Hepatocyte (in vitro differentiated cells): Measurements from ENCODE around the gene PTCD2.

Experiments
- EZH2 ChIP-seq: fragments of 200-600 bp; sonication (generic); IDR thresholded peaks from 2 replicates; pipeline ENCODE4 v1.6.1; 2016; ENCODE audit warnings: antibody characterized with exemption, mild to moderate bottlenecking, borderline replicate concordance
- TF ChIP-seq, protein P1 (sequence below): fragments of 200-600 bp; sonication (generic); IDR thresholded peaks from 2 replicates; pipeline ENCODE4 v1.5.1; 2016; ENCODE audit warnings: antibody characterized with exemption, mild to moderate bottlenecking; ENCODE audit not compliant: poor library complexity

DNA sequence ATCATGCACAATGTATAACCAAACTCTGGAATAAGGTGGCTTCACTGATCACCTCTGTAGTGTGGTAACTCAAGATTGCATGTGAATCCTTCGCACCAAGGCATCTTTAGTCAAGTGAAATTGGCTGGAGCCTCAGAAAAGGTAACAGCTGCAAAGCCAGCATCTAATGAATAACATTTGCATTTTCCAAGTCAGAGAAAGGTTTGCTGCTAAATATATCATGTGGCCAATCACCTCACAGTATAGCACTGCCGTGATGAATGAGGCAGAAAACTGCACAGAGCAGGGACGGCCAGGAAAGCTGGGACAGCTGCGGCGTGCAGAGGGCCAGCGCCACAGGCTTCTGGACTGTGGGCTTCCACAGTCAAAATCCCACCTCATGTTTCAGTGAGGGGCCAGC lies 18.6 kb upstream of the PTCD2 start:
- TF ChIP-seq EZH2, result no peak
- TF ChIP-seq, protein P1, sequence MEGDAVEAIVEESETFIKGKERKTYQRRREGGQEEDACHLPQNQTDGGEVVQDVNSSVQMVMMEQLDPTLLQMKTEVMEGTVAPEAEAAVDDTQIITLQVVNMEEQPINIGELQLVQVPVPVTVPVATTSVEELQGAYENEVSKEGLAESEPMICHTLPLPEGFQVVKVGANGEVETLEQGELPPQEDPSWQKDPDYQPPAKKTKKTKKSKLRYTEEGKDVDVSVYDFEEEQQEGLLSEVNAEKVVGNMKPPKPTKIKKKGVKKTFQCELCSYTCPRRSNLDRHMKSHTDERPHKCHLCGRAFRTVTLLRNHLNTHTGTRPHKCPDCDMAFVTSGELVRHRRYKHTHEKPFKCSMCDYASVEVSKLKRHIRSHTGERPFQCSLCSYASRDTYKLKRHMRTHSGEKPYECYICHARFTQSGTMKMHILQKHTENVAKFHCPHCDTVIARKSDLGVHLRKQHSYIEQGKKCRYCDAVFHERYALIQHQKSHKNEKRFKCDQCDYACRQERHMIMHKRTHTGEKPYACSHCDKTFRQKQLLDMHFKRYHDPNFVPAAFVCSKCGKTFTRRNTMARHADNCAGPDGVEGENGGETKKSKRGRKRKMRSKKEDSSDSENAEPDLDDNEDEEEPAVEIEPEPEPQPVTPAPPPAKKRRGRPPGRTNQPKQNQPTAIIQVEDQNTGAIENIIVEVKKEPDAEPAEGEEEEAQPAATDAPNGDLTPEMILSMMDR, result no peak
